ENCODE data around the gene PAPPA.

The PAPPA gene, protein sequence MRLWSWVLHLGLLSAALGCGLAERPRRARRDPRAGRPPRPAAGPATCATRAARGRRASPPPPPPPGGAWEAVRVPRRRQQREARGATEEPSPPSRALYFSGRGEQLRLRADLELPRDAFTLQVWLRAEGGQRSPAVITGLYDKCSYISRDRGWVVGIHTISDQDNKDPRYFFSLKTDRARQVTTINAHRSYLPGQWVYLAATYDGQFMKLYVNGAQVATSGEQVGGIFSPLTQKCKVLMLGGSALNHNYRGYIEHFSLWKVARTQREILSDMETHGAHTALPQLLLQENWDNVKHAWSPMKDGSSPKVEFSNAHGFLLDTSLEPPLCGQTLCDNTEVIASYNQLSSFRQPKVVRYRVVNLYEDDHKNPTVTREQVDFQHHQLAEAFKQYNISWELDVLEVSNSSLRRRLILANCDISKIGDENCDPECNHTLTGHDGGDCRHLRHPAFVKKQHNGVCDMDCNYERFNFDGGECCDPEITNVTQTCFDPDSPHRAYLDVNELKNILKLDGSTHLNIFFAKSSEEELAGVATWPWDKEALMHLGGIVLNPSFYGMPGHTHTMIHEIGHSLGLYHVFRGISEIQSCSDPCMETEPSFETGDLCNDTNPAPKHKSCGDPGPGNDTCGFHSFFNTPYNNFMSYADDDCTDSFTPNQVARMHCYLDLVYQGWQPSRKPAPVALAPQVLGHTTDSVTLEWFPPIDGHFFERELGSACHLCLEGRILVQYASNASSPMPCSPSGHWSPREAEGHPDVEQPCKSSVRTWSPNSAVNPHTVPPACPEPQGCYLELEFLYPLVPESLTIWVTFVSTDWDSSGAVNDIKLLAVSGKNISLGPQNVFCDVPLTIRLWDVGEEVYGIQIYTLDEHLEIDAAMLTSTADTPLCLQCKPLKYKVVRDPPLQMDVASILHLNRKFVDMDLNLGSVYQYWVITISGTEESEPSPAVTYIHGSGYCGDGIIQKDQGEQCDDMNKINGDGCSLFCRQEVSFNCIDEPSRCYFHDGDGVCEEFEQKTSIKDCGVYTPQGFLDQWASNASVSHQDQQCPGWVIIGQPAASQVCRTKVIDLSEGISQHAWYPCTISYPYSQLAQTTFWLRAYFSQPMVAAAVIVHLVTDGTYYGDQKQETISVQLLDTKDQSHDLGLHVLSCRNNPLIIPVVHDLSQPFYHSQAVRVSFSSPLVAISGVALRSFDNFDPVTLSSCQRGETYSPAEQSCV (N-terminal part only)

GRCh38 chr9:116153765-116154333 lies at the start of gene PAPPA:
PAPPA (plus strand) TSS chr9:116153791; CDS start chr9:116154173, 382 bp downstream.
- no peak for DNase-seq (ENCODE audit: low read depth in 2 of 2)

DNA sequence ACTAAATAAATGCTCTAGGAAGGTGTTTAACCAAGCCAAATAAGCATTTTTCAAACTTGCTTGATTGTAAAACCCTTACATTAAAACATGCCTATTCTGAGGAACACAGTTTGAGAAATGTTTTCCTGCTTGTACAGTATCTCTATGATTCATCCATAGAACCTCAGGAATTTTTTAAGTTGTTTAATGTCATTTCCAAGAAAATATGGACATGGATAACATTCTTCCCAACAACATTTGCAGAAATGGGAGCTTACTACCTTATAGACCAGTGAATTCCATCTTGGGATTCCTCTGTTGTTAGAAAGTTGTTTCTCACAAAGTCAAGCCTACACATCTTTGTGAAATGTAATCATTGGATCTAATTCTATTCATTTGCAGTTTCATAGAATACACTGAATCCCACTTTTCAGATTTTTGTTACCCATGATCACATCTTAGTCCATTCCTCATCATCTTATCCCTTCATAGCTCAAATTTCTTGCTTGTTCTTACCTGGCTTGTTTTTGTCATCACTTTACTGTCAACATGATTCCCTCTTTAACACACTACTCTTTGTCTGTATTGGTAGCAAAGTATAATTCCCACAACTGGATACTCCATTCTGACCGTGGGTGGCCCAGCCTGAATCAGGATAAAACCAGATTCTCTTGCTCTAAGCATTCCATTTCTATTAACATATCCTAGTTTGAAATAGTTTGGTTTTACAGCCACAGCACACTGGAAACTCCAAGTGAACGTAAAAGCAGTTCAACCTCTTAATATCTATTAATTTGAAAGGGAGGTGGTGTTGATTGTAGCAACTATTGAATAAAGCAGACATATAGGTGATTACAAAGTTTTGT lies 49.4 kb upstream of the PAPPA start:
- no peak for DNase-seq (ENCODE audit: low read depth in 2 of 2)

- no peak for DNase-seq (ENCODE audit: low read depth in 2 of 2)
These were observed 41.4 kb upstream of the PAPPA start for GRCh38 chr9:116112236-116112635.

DNA sequence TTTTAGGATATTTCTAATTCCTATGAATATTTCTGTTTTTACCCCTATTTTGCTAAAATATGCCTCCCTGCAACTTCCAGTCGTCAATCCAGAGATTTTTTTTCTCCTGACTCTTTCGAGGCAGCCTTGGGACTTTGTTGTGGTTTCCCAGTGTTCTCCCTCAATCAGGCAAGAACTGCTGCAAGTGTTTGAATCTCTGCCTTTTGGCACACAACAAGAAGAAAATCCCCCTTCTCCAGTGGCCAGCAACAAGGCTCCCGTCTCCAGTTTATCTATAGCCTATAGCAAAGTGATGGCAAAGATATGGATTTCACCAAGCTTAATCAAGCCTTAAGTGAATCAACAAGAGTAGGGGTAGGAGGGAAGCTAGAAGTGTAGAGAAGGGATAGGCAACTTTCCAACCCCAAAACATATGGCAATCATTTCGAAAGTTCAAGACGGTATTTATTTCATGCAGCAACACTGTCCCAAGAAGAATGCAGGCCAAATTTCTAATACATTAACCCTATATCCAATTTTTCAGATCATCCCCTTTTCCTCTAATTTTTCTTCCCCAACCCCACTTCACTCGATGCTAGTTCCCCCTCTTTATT lies 37.7 kb upstream of the PAPPA start:
- no peak for DNase-seq (ENCODE audit: low read depth in 2 of 2)

- DNase-seq (ENCODE audit: low read depth in 2 of 2), result no peak
These were observed 37.2 kb upstream of the PAPPA start for GRCh38 chr9:116116393-116116792.

GRCh38 chr9:116123171-116123570 lies 30.4 kb upstream of the PAPPA start:
- DNase-seq (ENCODE audit: low read depth in 2 of 2), result no peak

GRCh38 chr9:116124472-116125040 lies 29.0 kb upstream of the PAPPA start:
- no peak for DNase-seq (ENCODE audit: low read depth in 2 of 2)

GRCh38 chr9:116133163-116133562 lies 20.4 kb upstream of the PAPPA start:
- no peak for DNase-seq (ENCODE audit: low read depth in 2 of 2)

DNA sequence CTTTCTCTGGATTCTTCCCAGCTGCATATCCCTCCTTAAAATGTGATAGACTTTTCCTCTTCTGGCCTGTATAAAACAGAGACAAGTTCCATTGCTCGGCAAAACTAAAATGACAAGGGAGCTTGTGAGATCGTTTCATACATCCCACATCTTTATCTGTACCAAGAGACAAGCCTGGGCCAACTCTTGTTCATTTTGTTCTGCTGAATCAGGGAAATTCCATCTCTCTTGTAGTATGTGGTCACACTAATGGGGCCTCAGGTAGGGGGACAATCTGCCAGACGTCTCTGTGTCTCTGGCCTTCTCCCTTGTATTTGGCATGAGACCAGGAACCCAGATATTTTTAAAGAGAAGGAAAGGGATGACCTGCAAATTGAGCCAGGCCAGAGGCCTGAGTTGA lies 18.6 kb upstream of the PAPPA start:
- DNase-seq (ENCODE audit: low read depth in 2 of 2), result no peak

DNA sequence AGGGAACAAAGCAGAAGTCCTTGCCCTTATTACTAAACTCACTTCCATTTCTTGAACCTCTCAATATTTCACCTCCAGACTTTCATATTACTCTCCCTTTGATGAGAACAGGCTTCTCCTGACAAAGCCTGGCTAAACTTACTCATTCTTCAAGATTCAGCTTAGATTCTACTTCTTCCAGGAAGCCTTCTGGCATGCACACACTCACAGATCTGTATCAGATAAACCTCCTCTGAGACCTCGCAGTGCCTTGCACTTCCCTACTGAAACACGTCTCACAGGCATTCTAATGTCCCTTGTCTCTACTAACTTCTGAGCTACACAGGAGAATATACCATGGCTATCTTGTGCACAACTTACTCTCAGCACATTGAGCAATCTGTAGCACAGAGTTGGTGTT lies 16.6 kb upstream of the PAPPA start:
- DNase-seq (ENCODE audit: low read depth in 2 of 2), result no peak

DNA sequence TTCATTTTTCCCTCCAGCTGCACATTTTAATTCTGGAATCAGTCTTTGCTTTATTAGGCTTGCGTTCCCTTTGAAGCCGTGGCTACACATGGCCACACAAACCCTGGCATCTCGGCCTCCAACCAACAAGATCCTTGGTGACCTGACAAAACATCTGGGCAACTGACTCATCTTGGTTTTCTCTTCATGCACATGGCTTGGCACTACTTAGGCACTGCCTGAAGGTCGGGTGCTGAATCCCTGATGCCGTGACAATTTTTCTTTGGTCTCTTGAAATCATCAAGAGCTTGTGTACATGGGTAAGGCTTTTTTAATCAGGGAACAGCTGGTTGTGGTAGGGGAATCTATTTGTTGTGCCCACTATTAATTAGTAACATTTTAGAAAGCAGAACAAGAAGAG lies 16.0 kb upstream of the PAPPA start:
- DNase-seq (ENCODE audit: low read depth in 2 of 2), result no peak

- DNase-seq (ENCODE audit: low read depth in 2 of 2), result no peak
These were observed 11.6 kb upstream of the PAPPA start for GRCh38 chr9:116141864-116142561.

DNA sequence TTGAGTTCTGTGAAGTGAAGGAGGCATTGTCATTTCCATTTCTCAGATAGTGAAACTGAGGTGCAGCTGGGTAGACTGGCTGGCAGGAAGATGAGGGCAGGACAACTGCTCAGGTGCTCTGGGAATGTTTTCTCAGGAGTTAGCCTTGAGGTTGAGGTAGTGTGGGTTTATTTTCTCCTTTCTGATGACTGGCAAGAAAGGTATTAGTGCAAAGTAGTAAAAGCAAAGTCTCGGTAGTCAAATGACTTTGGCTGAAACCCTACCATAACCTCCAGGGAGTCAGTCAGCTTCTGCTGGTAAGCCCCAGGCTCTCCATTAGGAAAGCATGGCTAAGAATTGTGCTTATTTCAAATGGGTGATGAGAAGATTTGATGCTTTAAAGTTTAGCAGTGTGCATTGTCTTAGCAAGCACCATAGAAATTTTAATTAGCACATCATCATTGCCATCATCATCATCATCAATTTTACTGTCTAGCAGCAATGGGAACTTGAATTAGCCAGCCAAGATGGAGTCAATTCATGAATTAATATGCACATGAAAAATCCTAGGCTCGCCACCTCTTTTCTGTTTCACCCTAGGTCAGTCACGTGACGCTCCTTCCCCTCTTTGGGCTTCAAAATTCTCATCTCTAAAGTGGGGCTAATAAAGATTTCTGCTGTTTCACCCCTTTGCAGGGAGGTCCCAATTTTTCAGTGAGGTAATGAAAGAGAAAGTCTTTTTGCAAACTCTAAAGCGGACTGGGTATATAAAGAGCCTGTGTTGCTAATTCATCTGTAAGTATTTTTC lies 10.7 kb upstream of the PAPPA start:
- DNase-seq (ENCODE audit: low read depth in 2 of 2), result no peak

DNA sequence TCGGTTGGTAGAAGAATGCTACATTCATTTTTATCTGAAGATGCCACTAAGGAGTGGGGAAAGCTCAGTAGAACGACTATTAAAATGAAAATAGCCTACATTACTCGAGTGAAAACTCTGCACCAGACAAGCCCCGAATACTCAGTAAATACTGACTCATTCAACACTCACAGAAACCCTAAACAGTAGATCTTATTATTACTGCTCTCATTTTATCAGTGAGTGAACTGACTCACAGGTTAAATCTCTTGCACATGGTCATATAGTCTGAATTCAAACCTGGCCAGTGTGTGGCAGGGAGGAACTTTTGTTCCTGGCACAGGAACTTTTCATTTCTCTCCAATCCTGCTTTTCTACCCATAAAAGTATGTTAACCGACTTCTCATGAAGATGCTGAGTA lies 9.6 kb upstream of the PAPPA start:
- DNase-seq (ENCODE audit: low read depth in 2 of 2), result no peak

- DNase-seq (ENCODE audit: low read depth in 2 of 2), result no peak
These were observed 9.0 kb upstream of the PAPPA start for GRCh38 chr9:116144555-116144954.

- no peak for DNase-seq (ENCODE audit: low read depth in 2 of 2)
These were observed 8.6 kb upstream of the PAPPA start for GRCh38 chr9:116145036-116145435.

DNA sequence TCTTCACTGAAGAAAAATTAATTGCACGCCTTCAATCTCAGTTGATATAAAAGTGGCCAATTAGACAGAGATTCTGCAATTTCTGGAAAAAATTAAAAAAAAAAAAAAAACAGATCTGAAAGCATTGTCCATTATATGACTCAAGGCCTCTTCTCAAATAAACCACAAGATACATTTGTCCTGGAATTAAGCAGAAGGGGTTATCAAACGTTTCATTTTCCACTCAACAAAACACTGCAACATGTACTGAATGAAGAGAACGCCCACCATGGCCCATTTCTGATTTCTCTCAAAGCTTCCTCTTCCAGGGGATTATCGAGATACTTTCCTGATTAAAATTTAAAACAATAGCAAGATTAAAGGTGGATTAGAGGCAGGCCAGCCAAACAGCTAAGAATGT lies 5.8 kb upstream of the PAPPA start:
- DNase-seq (ENCODE audit: low read depth in 2 of 2), result no peak

GRCh38 chr9:116149844-116150243 lies 3.7 kb upstream of the PAPPA start:
- no peak for DNase-seq (ENCODE audit: low read depth in 2 of 2)

- DNase-seq (ENCODE audit: low read depth in 2 of 2), result no peak
These were observed 2.4 kb upstream of the PAPPA start for GRCh38 chr9:116151199-116151598.

Data from stimulated activated CD8-positive, alpha-beta memory T cell treated with anti-CD3 and anti-CD28 coated beads, Interleukin-2, amount 100 ng/mL, for 48 hours (primary cell).